HG02884 (cell line): ENCODE data around the gene OR51T1.

Experiments
- ATAC-seq: cut with Tn5 transposase; IDR thresholded peaks from one replicate; pipeline ENCODE4 v1.9.1; 2021; ENCODE audit warnings: mild to moderate bottlenecking, moderate library complexity; ENCODE audit not compliant: unreplicated experiment

OR51T1 gene

DNA sequence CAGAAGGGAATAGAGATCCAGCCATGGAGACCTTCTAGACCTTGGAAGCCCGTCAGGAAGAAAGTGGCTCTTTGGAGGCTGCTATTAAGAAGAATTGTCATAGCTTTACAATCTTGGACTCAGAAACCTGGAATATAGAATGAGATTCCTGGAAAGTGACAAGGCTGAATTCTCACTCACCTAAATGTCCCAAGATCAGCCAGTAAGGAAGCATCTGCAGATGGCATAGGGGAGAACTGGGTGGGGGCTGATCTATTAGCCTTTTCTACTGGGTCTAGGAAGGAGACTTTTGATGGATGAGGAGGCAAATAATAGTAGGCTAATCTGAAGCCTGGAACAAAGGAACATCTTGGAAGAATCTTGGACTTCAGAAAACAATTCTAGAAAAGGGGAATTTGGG is 42.5 kb downstream of the OR51T1 start, which contains the start of gene OR51G1:
Gene OR51G1, minus strand, starts transcription at position 101 of the 400 bp plus-strand sequence. Its CDS starts 0 bp downstream, at position 101.
- no peak for ATAC-seq

DNA sequence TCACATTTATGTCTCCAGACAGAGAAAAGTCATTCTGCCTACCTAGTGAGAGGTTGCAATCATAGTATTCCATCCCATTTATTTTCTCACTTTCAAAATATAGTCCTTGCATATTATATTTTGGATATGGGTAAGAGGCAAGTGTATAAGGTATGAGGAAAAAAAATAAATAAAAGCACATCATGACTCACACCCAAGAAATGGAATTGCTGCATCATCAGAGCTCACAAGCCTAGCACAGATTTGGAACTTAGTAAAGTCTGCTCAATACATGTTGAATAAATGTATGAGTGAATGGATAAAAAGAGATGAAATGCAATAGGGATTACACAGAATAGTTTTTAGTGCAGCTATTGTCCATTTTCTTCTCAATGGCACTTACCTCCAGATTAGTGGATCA is 44.9 kb downstream of the OR51T1 start:
- ATAC-seq, result no peak
